Naive thymus-derived CD4-positive, alpha-beta T cell (primary cell): Measurements from ENCODE around the gene AXL. TPM values are rescaled to one million over a fixed set of nuclear protein-coding genes. Genes with fewer than 3 reads are reported as not detected.
"Not testable (repeated sequence)": the region's sequence is repeated elsewhere in the genome, so short reads cannot be mapped to it uniquely, and the experiment has no call there.

Experiments used
- ATAC-seq: fragments of 150-1000 bp; cut with Tn5 transposase; 2 replicates; pipeline ENCODE4 v1.10.0; 2021; ENCODE audit warnings: mild to moderate bottlenecking, moderate library complexity
- CTCF ChIA-PET: fragments of 350-600 bp; sonication (Branson Sonifier 250); formaldehyde crosslinking; loops from one replicate; lab custom pipeline; 2021; ENCODE audit warnings: antibody characterized with exemption; lab: Charles Lee
- POLR2A ChIA-PET: fragments of 350-600 bp; sonication (Branson Sonifier 250); formaldehyde crosslinking; loops from one replicate; lab custom pipeline; 2021; ENCODE audit warnings: antibody characterized with exemption, inconsistent platforms; lab: Charles Lee
- DNase-seq, 9 donors: peaks; one replicate each; pipeline versions ENCODE4 v3.0.0 to v3.0.0-alpha.2; 2020 to 2022; ENCODE audit warnings: mixed read lengths in 1 of 9
- H3K27ac ChIP-seq: one replicate; pipeline ENCODE4 v1.7.0; 2013; ENCODE audit warnings: mild to moderate bottlenecking, low read depth, low read length, moderate library complexity
- H3K27me3 ChIP-seq, 2 donors: one replicate each; pipeline ENCODE4 v1.7.0; 2013; ENCODE audit warnings: low read length in 2 of 2, mild to moderate bottlenecking in 2 of 2, moderate library complexity in 2 of 2; ENCODE audit not compliant: control insufficient read depth in 2 of 2, insufficient read depth in 2 of 2
- H3K36me3 ChIP-seq, 3 experiments: 1 replicate in 2 of 3; 2 replicates in 1 of 3; pipeline ENCODE4 v1.7.0; 2013; ENCODE audit warnings: low read length in 3 of 3, mild to moderate bottlenecking in 3 of 3, moderate library complexity in 1 of 3; ENCODE audit not compliant: insufficient read depth in 3 of 3, control insufficient read depth in 2 of 3
- H3K4me1 ChIP-seq, 2 donors: one replicate each; pipeline ENCODE4 v1.7.0; 2013; ENCODE audit warnings: low read length in 2 of 2, mild to moderate bottlenecking in 2 of 2, moderate library complexity in 1 of 2; ENCODE audit not compliant: control insufficient read depth in 2 of 2, insufficient read depth in 2 of 2
- H3K4me3 ChIP-seq: 2 replicates; pipeline ENCODE4 v1.7.0; 2013; ENCODE audit warnings: mild to moderate bottlenecking, low read length
- H3K9me3 ChIP-seq, 3 experiments: 1 replicate in 2 of 3; 2 replicates in 1 of 3; pipeline ENCODE4 v1.7.0; 2013; ENCODE audit warnings: low read length in 3 of 3; ENCODE audit not compliant: control insufficient read depth in 2 of 3
- H3K27ac Mint-ChIP-seq, 9 donors: one replicate each; pipeline ENCODE4 v1.8.0; 2020 to 2022; ENCODE audit warnings: mixed read lengths in 9 of 9, mild to moderate bottlenecking in 8 of 9, moderate library complexity in 5 of 9, inconsistent platforms in 2 of 9
- H3K27me3 Mint-ChIP-seq, 5 donors: one replicate each; pipeline ENCODE4 v1.8.0; 2021 to 2022; ENCODE audit warnings: mixed read lengths in 5 of 5, mild to moderate bottlenecking in 1 of 5
- H3K36me3 Mint-ChIP-seq, 5 donors: one replicate each; pipeline ENCODE4 v1.8.0; 2020 to 2022; ENCODE audit warnings: mixed read lengths in 5 of 5, mild to moderate bottlenecking in 3 of 5, inconsistent platforms in 1 of 5
- H3K4me1 Mint-ChIP-seq, 7 donors: one replicate each; pipeline ENCODE4 v1.8.0; 2020 to 2022; ENCODE audit warnings: mixed read lengths in 7 of 7, mild to moderate bottlenecking in 3 of 7, inconsistent platforms in 1 of 7
- H3K4me3 Mint-ChIP-seq, 10 donors: one replicate each; pipeline ENCODE4 v1.8.0; 2020 to 2022; ENCODE audit warnings: mild to moderate bottlenecking in 10 of 10, mixed read lengths in 10 of 10, moderate library complexity in 6 of 10, inconsistent platforms in 2 of 10
- H3K9me3 Mint-ChIP-seq, 11 donors: one replicate each; pipeline ENCODE4 v1.8.0; 2020 to 2022; ENCODE audit warnings: mixed read lengths in 11 of 11, mild to moderate bottlenecking in 4 of 11, inconsistent platforms in 1 of 11, moderate library complexity in 1 of 11
- intact Hi-C, 2 donors: fragments of 100-400 bp; cut with micrococcal nuclease; formaldehyde crosslinking; loops; one replicate each; pipeline ENCODE4 v1.15.1; 2023
- polyA plus RNA-seq, 2 donors: library from polyadenylated mRNA; unstranded; fragments of 300-500 nt; fragmentation: Illumina TruSeq; gene quantifications; one replicate each; pipeline ENCODE4 v1.2.3, GENCODE V29; 2021
- total RNA-seq, 6 experiments: library from RNA in 5 of 6; stranded (reverse) in 5 of 6; gene quantifications; 1 replicate in 5 of 6; 2 replicates in 1 of 6; pipeline ENCODE4 v1.2.3 and lab custom pipeline; 2021 to 2026

Gene AXL
- total and polyA plus RNA-seq, 7 experiments from 2014 or later, result 0.12 to 0.54 (median 0.24) TPM; not detected in 1

DNA sequence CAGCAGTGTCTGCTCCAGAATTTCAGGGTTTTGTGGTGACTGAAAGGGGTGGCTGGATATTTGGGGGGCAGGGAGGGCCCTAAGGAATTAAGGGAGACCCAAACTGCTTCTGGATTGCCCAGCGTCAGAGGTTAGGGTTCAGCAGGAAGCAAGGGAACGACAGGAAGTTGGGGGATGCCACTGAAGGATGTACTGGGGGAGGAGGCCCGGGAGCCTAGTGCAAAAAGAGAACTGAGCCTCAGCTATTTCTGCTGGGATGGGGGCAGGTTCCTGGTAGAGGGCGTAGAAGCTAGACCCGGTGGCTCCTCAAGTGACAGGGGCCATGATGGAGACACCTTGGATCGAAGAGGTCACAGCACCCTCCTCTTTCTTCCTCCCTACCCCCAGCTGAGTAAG lies 24.9 kb upstream of the AXL start:
- Mint-ChIP-seq H3K27ac (peak overlapping the region in 2 of 9 donors; percentile 26 to 30), H3K9me3 (no peaks in the 10 kb centered on the region), H3K36me3 (peaks cover 0 to 1% (median 0%) of the 10 kb centered on the region in 5 donors), H3K27me3 (peaks cover 36 to 47% (median 39%) of the 10 kb centered on the region in 5 donors), H3K4me1 (peaks cover 15 to 18% (median 17%) of the 10 kb centered on the region in 7 donors), H3K4me3 (peak overlapping the region in 4 of 10 donors; percentile 14 to 76 (median 62))
- H3K4me1 ChIP-seq, result peaks cover 0 to 13% of the 10 kb centered on the region in 2 donors
- ChIA-PET POLR2A (interaction anchor here (0.7 to 1.0 kb wide), 2 partner anchors 115 to 167 kb away, joined by 3 read pairs; no protein-coding TSS in a partner anchor), CTCF (no interaction called here)
- H3K9me3 ChIP-seq, result no peaks in the 10 kb centered on the region
- no peak overlapping the region for H3K4me3 ChIP-seq
- intact Hi-C loops, result no loop called here
- peaks cover 0 to 12% of the 10 kb centered on the region in 2 donors for H3K27me3 ChIP-seq
- no peak overlapping the region for H3K27ac ChIP-seq
- DNase-seq, result no peak
- ATAC-seq, result no peak
- H3K36me3 ChIP-seq, result no peaks in the 10 kb centered on the region

DNA sequence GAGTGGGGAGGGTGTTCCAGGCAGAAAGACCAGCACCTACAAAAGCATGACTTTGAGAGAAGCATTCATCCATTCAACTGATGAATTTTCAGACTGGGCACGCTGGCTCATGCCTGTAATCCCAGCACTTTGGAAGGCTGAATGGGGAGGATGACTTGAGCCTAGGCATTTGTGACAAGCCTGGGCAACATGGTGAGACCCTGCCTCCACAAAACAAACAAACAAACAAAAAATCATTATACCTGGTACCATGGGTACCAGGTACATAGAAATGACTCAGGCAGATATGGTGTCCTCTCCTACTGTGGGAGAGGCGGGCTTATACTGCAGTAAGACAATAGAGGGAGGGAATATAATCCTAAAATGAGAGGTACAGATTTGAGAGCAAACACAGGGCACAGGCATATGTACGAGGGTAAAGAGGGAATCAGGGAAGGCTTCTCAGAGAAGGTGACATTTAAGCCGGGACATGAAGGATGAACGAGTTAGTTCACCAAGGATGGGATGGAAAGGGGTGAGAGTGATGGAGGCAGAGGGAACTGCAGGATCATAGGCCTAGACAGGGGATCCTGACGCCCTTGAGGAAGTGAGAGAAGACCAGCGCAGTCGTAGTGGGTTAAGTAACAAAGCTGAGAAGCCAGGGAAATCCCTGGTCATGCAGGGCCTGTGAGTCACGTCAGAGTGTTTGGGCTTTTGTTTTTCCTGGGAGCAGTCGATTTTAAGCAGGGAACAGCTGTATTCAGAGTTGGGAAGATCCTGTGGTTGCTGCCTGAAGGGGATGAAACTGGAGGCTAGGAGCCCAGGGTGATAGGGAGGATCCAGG lies 23.1 kb upstream of the AXL start:
- H3K9me3 ChIP-seq, result no peaks in the 10 kb centered on the region
- peak; percentile 75 for ATAC-seq
- no peak overlapping the region for H3K4me3 Mint-ChIP-seq
- H3K27ac Mint-ChIP-seq, result no peak overlapping the region
- H3K27me3 ChIP-seq, result peaks cover 0 to 12% of the 10 kb centered on the region in 2 donors
- H3K27me3 Mint-ChIP-seq, result peaks cover 24 to 35% (median 27%) of the 10 kb centered on the region in 5 donors
- H3K4me3 ChIP-seq, result no peak overlapping the region
- peaks cover 0 to 1% (median 0%) of the 10 kb centered on the region in 5 donors for H3K36me3 Mint-ChIP-seq
- H3K4me1 ChIP-seq, result peaks cover 0 to 13% of the 10 kb centered on the region in 2 donors
- no peaks in the 10 kb centered on the region for H3K9me3 Mint-ChIP-seq
- ChIA-PET POLR2A (interaction anchor here (0.8 kb wide), 1 partner anchor 9 kb away, joined by 4 read pairs; no protein-coding TSS in a partner anchor), CTCF (no interaction called here)
- no peak overlapping the region for H3K27ac ChIP-seq
- no peak for DNase-seq
- intact Hi-C loops, result no loop called here
- no peaks in the 10 kb centered on the region for H3K36me3 ChIP-seq
- H3K4me1 Mint-ChIP-seq, result peaks cover 15 to 20% (median 17%) of the 10 kb centered on the region in 7 donors

- no peak for ATAC-seq
- Histone ChIP-seq H3K27me3 (no peaks in the 10 kb centered on the region), H3K9me3 (no peaks in the 10 kb centered on the region), H3K4me1 (peaks cover 0 to 7% of the 10 kb centered on the region in 2 donors), H3K27ac (no peak overlapping the region), H3K36me3 (no peaks in the 10 kb centered on the region), H3K4me3 (no peak overlapping the region)
- CTCF ChIA-PET, result interaction anchor here (0.7 kb wide), 1 partner anchor 46 kb away, joined by 4 read pairs; no protein-coding TSS in a partner anchor
- Mint-ChIP-seq H3K4me1 (peaks cover 7 to 13% (median 8%) of the 10 kb centered on the region in 7 donors), H3K36me3 (no peaks in the 10 kb centered on the region), H3K27me3 (peaks cover 6 to 14% (median 7%) of the 10 kb centered on the region in 5 donors), H3K9me3 (peaks cover 0 to 2% (median 0%) of the 10 kb centered on the region in 11 donors), H3K27ac (peak overlapping the region in 1 of 9 donors; percentile 3), H3K4me3 (no peak overlapping the region)
- POLR2A ChIA-PET, result interaction anchor here (0.9 to 1.0 kb wide), 2 partner anchors 128 to 373 kb away, joined by 3 read pairs; no protein-coding TSS in a partner anchor
- DNase-seq, result no peak
- intact Hi-C loops, result no loop called here
Observed at GRCh38 chr19:41198559-41198958, 20.5 kb upstream of the AXL start.

DNA sequence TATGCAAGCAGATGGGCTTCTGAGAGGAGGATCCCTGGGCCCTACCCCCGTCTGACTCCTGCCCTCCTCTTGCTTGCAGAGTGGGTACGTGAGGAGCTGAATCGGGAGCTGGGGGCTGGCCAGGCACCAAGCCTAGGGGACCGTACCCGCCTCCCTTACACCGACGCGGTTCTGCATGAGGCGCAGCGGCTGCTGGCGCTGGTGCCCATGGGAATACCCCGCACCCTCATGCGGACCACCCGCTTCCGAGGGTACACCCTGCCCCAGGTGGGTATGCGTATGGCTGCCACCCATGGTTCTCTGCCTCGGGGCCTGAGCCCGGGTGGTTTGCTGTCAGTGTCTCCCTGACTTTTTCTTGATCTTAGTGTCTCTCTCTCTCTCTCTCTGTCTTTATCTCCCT lies 15.7 kb upstream of the AXL start:
- Histone ChIP-seq H3K27me3 (no peaks in the 10 kb centered on the region), H3K4me3 (no peak overlapping the region), H3K9me3 (no peaks in the 10 kb centered on the region), H3K4me1 (no peaks in the 10 kb centered on the region), H3K36me3 (no peaks in the 10 kb centered on the region), H3K27ac (no peak overlapping the region)
- POLR2A ChIA-PET, result interaction anchor here (1.9 to 8.2 kb wide), 3 partner anchors 58 to 104 kb away, joined by 6 to 109 read pairs (median 66); partner anchors contain the start of genes CCDC97 and HNRNPUL1
- peak overlapping the region in 3 of 9 donors; percentile 9 to 58 (median 41) for H3K27ac Mint-ChIP-seq
- CTCF ChIA-PET, result interaction anchor here (0.6 to 5.4 kb wide), 10 partner anchors 25 to 655 kb away, joined by 3 to 78 read pairs (median 4); partner anchors contain the start of genes CCDC97 and HNRNPUL1
- no peaks in the 10 kb centered on the region for H3K36me3 Mint-ChIP-seq
- H3K9me3 Mint-ChIP-seq, result peaks cover 0 to 2% (median 0%) of the 10 kb centered on the region in 11 donors
- H3K4me1 Mint-ChIP-seq, result peaks cover 4 to 12% (median 7%) of the 10 kb centered on the region in 7 donors
- intact Hi-C loops, result loop anchor here in 1 of 2 donors (5.0 kb wide), 2 partner anchors 239 to 394 kb away; partner anchors contain the start of gene ERICH4
- H3K27me3 Mint-ChIP-seq, result no peaks in the 10 kb centered on the region
- DNase-seq (no peak), ATAC-seq (no peak)
- H3K4me3 Mint-ChIP-seq, result no peak overlapping the region

DNA sequence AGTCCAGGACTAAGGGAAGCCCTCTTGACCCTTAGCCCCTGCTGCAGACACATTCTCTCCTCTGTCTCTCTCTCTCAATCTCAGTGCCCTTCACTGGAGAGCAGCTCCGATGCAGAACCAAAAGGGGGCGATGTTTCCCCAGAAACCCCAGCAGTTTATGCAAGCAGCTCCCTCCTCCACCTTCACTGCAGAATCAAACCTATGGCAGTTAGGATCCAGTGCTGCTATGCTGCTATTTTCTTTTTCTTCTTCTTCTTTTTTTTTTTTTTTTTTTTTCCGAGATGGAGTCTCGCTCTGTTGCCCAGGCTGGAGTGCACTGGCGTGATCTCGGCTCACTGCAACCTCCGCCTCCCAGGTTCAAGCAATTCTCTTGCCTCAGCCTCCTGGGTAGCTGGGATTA lies 14.7 kb upstream of the AXL start:
- Mint-ChIP-seq H3K27ac (peak overlapping the region; percentile 56 to 91 (median 78)), H3K4me1 (peaks cover 4 to 12% (median 7%) of the 10 kb centered on the region in 7 donors)
- not testable (repeated sequence) for H3K27ac ChIP-seq, H3K36me3 Mint-ChIP-seq, H3K9me3 Mint-ChIP-seq, H3K4me3 ChIP-seq, H3K27me3 ChIP-seq, H3K36me3 ChIP-seq, H3K4me1 ChIP-seq, H3K4me3 Mint-ChIP-seq, H3K9me3 ChIP-seq, H3K27me3 Mint-ChIP-seq
- DNase-seq (peak; percentile 62 to 89 (median 83)), ATAC-seq (peak; percentile 99)
- intact Hi-C loops, result loop anchor here (1.0 to 5.0 kb wide), 11 partner anchors 22 to 542 kb away; partner anchors contain the start of genes BCKDHA (in 1 of the 2), ERICH4 (in 1 of the 2), EXOSC5 (in 1 of the 2) and TGFB1 (in 1 of the 2)
- CTCF ChIA-PET, result interaction anchor here (0.6 to 5.4 kb wide), 12 partner anchors 28 to 345 kb away, joined by 3 to 78 read pairs (median 4); partner anchors contain the start of genes CCDC97 and HNRNPUL1
- POLR2A ChIA-PET, result interaction anchor here (0.8 to 8.2 kb wide), 7 partner anchors 22 to 159 kb away, joined by 3 to 109 read pairs (median 6); partner anchors contain the start of genes CCDC97 and HNRNPUL1

DNA sequence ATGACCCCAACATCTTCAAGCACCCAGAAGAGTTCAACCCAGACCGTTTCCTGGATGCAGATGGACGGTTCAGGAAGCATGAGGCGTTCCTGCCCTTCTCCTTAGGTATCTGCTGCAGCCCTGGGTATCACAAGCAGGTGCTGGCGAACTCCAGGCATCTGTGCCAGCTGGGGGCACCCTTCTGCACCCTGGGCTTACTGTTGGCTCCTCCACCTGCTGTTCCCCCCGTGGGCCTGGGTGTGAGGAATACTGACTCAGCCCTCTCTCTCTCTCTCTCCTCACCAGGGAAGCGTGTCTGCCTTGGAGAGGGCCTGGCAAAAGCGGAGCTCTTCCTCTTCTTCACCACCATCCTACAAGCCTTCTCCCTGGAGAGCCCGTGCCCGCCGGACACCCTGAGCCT lies 13.0 kb upstream of the AXL start:
- CTCF ChIA-PET, result interaction anchor here (0.6 to 5.4 kb wide), 4 partner anchors 53 to 101 kb away, joined by 3 to 78 read pairs (median 29); partner anchors contain the start of genes CCDC97 and HNRNPUL1
- Mint-ChIP-seq H3K27ac (peak overlapping the region in 3 of 9 donors; percentile 38 to 87 (median 78)), H3K4me1 (peaks cover 3 to 12% (median 7%) of the 10 kb centered on the region in 7 donors), H3K27me3 (no peaks in the 10 kb centered on the region), H3K9me3 (peaks cover 0 to 2% (median 0%) of the 10 kb centered on the region in 11 donors), H3K4me3 (no peak overlapping the region), H3K36me3 (no peaks in the 10 kb centered on the region)
- POLR2A ChIA-PET, result interaction anchor here (0.7 to 8.2 kb wide), 3 partner anchors 55 to 101 kb away, joined by 3 to 109 read pairs (median 66); partner anchors contain the start of genes CCDC97 and HNRNPUL1
- no peaks in the 10 kb centered on the region for H3K27me3 ChIP-seq
- H3K36me3 ChIP-seq, result no peaks in the 10 kb centered on the region
- no peak overlapping the region for H3K27ac ChIP-seq
- H3K4me1 ChIP-seq, result no peaks in the 10 kb centered on the region
- no peaks in the 10 kb centered on the region for H3K9me3 ChIP-seq
- DNase-seq, result no peak
- intact Hi-C loops, result loop anchor here in 1 of 2 donors (2.0 kb wide), 1 partner anchor 147 kb away; the partner anchor contains the start of gene TGFB1
- no peak overlapping the region for H3K4me3 ChIP-seq
- no peak for ATAC-seq
